HG02938 (cell line): ENCODE results near the gene FCGR2B.
"Not testable (repeated sequence)": the region's sequence is repeated elsewhere in the genome, so short reads cannot be mapped to it uniquely, and the experiment has no call there.

ENCODE experiments used
- ATAC-seq: cut with Tn5 transposase; IDR thresholded peaks from one replicate; pipeline ENCODE4 v1.9.1; 2021; ENCODE audit warnings: mild to moderate bottlenecking, moderate library complexity; ENCODE audit not compliant: unreplicated experiment

The FCGR2B gene

GRCh38 chr1:161662684-161663339 is at the start of gene FCGR2B:
FCGR2B (plus strand) TSS chr1:161663143; CDS start chr1:161663242, 99 bp downstream.
- ATAC-seq = peak; percentile 58

DNA sequence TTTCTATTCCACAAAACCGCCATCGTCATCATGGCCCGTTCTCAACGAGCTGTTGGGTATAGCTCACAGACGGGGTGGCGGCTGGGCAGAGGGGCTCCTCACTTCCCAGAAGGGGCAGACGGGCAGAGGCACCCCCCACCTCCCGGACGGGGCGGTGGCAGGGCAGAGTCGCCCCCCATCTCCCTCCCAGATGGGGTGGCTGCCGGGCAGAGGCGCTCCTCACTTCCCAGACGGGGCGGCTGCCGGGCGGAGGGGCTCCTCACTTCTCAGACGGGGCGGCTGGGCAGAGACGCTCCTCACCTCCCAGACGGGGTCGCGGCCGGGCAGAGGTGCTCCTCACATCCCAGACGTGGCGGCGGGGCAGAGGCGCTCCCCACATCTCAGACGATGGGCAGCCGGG is 46.5 kb upstream of the FCGR2B start:
- ATAC-seq = not testable (repeated sequence)

- not testable (repeated sequence) for ATAC-seq
Observed at GRCh38 chr1:161618517-161618916, 44.4 kb upstream of the FCGR2B start.

DNA sequence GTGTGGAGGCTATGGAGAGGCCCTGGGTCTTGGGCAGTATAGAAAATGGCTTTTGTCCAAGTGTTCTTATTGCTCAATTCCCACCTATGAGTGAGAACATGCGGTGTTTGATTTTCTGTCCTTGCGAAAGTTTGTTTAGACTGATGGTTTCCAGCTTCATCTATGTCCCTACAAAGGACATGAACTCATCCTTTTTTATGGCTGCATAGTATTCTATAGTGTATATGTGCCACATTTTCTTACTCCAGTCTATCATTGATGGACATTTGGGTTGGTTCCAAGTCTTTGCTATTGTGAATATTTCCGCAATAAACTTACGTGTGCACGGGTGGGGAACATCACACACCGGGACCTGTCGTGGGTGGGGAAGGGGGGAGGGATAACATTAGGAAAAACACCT is 42.5 kb upstream of the FCGR2B start:
- ATAC-seq = not testable (repeated sequence)

DNA sequence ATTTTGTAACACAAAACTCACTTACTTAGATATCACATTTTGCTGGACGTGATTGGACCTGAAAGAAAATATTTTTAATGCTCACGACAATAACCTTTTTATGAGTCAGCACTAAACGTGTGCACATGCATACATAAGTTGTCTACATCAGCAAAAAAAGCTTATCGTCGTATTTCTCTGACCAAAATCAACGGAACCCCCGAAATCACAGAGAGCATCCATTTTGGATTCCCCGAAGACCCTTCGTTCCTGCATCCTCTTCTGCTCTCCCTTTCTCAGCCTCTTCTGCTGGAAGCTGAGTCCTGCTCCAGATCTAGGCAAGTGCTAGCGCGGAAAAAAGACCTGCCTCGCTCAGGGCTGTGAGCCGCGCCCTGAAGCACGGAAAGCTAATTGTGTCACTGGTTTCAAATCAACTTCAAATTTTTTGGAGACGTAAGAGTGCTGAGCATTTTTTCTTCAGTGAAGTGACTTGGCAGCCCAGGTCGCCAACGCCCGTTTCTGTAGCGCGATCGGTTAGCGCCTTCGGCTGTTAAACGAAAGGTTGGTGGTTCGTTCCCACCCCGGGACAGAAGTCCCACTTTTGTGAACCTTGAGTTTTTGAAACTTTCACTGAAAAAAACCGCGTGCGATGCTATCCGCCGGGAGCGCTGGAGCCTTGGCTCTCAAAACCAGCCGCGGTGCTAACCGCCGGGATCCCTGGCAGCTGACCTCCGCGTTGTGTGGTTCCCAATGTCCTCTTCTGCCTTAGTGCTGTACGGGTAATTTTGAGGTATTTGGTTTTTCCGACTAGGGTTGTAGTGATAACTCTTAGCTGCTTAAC is 41.6 kb upstream of the FCGR2B start:
- not testable (repeated sequence) for ATAC-seq

DNA sequence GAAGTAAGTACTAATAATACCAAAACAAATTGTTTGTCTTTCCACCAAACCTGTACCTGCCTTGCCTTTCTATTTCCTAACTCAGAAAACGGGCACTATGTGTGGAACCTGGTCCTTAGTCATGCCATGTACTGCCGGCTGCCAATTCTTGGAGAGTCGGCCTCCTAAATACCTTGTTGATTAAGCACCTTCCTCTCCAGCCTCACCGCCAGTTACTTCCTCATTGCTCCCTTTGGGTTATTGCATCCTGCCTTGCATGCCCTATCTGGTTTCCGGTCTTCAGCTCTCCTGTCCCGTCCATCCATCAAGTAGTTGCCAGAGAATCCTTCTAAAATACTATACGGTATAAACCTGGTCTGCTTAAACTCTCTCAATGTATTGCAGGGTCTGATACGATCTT is 40.9 kb upstream of the FCGR2B start:
- ATAC-seq = not testable (repeated sequence)

DNA sequence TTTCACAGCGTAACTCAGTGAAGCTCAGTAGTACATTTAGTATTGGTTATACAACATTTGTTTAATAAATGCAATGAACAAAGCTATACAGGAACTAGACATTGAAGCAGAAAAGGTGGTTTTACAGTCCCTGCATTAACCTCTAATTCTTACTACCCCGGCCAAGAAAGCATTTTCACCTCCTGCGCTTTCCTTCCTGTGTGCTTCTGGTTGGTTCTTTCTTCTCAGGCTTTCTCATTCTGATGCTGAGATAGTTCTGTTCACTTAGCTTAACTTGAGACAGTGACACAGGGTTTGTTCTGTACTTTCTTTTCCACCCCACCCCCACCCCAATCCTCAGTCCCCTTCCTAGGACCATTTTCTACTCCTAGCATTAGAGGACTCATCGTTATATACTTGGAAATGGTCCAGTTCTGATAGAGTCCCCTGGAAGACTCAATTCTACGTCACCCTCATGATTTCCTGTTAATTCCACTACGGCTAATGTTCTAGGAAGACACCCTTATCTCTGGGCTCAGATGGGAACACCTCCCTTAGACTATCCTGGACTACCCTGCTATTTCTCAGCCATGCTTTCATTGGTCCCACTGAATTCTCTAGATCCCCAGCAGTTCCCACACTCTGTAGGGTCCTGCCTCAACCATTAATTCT is 39.4 kb upstream of the FCGR2B start:
- ATAC-seq = not testable (repeated sequence)

DNA sequence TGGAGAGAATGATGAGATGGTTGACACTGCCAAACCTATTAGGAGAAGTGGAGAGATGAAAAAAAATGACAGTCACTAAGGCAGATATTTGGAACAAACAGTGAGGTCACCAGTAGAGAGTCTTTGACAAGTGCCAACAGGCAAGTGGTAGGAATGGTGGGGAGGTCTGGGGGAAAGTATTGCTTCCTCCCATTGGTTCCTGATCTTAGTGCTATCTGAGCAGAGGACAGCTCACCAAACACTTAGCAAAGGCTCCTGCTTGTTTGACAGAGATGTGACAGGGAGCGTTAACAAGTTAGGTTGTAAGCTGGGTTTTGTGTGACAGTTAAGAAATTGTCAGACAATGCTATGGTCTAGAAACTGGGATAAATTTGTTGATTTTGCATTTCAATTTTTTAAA is 38.3 kb upstream of the FCGR2B start:
- not testable (repeated sequence) for ATAC-seq

DNA sequence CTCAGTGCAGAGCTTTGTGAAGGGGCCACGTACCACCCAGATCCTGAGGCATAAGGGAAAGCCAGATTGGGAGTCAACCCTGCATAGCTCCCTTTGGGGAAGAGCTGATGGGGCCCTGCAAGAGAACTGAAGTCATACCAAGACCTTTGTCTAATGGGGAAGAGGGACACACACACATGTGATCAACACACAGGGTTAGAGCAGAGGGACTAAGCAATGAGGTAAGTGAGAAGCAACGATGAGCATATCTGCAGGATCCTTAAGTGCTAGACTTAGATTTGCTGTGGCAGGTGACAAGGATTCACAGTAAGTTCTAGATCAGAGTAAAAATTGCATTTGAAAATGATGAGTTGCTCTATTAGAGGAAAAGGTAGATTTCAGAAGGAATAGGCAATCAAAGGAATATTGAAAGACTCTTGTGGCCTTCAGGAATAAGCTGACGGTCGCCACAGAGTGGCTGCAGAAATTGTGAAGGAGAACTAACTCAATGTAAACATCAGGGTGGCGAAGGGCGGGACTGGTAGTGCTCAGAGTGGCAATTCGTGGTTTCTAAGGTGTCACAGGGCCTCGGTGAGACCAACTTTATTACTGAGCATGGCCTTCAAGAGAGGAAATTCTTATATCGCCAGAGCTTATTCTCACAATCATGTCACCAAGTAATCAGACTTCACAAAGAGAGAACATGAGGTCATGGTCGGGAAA is 36.3 kb upstream of the FCGR2B start:
- not testable (repeated sequence) for ATAC-seq

DNA sequence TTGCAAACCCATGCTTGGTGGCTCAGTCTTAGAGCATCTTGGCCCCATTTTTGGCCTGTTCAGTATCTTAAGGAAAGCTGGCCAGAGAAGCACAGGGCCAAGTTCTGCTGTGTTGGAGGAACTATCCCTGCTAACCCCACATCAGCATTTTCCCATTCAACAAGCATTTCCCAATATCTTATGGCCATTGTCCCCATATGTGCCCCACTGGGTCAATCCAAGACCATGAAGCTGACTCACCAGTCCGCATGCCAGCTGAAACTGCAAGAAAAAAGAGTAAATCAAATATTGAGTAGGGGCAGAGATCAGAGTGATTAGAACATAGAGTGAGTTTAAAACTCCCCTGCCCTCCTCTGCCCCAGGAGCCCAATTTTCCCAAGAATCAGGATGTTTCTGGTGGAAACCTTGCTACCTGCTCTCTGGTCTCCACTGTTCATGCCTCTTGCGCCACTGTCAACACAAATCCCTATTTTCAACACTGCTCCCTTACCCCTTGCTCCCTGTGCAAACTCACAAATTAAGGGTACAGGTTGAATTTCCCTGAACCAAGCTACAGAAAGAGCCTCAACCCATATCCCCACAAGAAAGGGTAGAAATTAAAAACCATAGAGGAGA is 32.7 kb upstream of the FCGR2B start:
- ATAC-seq = not testable (repeated sequence)

GRCh38 chr1:161631076-161631475 is 31.9 kb upstream of the FCGR2B start, which contains the start of gene FCGR3B:
FCGR3B (minus strand) TSS chr1:161631176; CDS start chr1:161631094, 82 bp downstream.
- ATAC-seq = no peak

DNA sequence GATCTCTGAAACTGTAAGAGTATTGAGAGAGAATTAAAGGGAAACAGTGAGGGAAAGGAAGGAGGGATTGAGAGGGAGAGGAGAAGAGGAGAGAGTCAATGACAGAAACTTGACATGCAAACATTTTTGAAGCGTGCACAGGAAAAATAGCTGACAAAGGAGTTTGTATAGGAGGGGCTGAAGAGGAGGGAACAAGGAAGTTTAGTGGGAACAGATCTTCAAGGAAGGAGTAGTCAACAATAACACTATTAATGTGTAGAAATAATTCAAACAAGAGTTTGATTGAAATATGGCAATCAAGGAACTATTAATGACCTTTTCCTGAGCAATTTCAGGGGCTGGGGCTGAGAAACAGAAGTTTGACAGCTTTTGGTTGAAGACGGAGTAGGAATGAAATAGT is 27.9 kb upstream of the FCGR2B start:
- ATAC-seq = not testable (repeated sequence)

DNA sequence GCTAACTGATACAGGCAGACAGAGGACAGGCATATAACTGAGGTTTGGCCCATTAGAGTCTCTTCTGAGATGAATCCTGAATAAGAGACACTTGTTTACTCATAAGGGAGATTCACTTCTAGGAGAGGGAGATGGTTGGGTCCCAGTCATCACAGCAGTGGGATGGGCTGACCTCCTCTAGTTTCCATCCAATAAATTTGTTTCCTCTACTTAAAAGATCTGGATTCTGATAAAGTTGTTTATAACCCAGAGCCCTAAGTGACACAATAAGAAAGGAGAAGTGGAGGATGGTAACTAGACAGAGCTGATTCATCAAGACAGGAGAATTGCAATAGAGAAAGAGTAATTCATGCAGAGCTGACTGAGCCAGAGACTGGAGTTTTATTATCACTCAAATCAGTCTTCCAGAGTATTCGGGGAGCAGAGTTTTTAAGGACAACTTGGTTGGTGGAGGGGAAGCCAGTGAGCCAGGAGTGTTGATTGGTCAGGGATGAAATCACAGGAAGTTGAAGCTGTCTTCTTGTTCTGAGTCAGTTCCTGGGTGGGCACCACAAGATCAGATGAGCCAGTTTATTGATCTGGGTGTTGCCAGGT is 26.7 kb upstream of the FCGR2B start:
- ATAC-seq = not testable (repeated sequence)

DNA sequence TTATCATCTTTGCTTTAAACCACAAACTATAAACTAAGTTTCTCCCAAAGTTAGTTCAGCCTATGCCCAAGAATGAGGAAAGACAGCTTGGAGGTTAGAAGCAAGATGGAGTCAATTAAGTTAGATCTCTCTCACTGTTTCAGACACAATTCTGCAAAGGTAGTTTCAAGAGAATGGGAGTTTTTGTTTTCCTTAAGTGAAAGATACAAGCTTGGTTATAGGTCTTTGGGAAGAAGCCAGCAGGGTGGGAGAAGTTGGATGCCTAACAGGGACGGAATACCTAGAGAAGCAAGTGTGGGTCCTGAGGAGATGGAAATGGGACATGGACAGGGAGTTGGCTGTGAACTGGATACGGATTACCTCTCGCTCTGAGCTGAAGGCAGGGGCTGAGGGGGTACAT is 26.0 kb upstream of the FCGR2B start:
- not testable (repeated sequence) for ATAC-seq

- not testable (repeated sequence) for ATAC-seq
Observed at GRCh38 chr1:161638251-161638993, 24.5 kb upstream of the FCGR2B start.

DNA sequence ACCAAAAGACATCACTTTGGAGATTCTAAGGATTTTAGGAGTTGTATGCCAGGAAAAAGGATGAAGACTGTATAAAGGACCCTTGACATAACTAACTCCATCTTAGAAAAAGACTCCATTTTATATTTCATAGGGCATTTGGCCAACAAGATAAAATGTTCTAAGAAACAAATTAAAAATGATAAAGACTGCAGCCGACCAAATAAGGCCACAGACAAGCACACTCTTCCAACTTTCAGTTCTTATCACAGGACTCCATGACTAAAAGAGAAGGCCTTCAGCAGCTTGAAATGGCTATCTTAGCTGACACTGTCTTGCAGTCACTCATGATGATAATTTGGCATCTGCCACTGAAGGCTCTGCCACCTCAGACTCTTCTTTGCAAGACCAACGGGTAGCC is 23.7 kb upstream of the FCGR2B start:
- ATAC-seq = not testable (repeated sequence)

DNA sequence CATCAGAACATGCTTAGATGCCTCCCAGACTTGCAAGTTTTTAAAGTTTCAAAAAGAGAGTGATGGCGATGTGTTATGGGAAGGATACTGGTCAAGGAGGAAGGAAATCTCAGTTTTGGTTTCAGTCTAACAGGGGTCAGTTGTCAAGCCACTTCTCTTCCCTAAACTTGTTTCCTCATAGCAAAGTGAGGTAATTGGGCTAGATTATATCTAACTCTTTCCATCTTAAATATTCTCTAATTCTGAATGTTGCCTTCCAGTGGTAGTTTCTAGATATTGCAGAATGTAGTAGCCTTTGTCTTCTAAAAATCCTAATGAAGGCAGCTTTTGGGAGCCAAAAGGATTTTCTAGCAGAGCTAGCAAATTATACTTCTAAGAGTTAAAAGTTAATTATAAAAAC is 20.2 kb upstream of the FCGR2B start:
- not testable (repeated sequence) for ATAC-seq

DNA sequence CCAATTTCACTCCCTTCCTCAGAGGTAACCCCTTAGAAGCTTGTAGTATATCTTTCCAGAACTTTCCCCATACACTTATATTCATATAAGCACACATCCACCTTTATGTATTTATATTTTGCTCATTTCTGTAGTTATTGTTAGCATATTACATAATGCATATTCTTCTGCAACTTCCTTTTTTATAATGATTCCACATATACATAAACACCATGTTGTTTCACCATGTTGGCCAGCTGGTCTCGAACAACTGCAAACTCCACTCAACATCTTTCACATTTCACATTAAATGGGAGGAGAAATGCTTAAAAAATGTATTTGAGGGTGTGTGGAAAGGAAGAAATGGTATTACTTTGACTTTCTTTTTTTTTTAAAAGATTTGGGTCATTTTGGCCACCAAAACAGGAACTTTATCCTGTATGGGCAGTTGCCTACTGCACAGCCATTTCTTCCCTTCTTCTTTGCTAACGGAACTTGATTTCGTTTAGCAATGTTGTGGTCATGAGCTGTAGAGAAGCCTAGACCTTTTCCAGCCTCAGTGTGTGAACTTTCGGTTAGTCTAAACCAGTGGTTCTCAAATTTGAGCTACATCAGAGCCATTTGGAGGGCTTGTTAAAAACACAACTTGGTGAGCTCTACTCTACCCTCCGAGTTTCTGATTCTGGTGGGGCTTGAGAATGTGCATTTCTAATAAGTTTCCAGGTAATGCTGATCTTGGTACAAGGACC is 19.3 kb upstream of the FCGR2B start:
- not testable (repeated sequence) for ATAC-seq

- not testable (repeated sequence) for ATAC-seq
Observed at GRCh38 chr1:161644855-161645254, 18.1 kb upstream of the FCGR2B start.
